ENCODE results near the gene ADCK2.

- no peak for TF ChIP-seq CTCF (IDR thresholded peaks at IDR 0.05; ENCODE audit: insufficient read depth, low read length, poor library complexity, severe bottlenecking)
- TF ChIP-seq EZH2phosphoT487 (conservative IDR thresholded peaks at IDR 0.05; ENCODE audit: low read length): no peak
These were observed 71.3 kb downstream of the ADCK2 start for GRCh38 chr7:140744005-140744404.
